ENCODE data around the gene PTTG1IP. TPM values are rescaled to one million over a fixed set of nuclear protein-coding genes. Genes with fewer than 3 reads are reported as not detected.

Gene PTTG1IP
- total RNA-seq, 1 experiment from 2014 or later, result 117 TPM

DNA sequence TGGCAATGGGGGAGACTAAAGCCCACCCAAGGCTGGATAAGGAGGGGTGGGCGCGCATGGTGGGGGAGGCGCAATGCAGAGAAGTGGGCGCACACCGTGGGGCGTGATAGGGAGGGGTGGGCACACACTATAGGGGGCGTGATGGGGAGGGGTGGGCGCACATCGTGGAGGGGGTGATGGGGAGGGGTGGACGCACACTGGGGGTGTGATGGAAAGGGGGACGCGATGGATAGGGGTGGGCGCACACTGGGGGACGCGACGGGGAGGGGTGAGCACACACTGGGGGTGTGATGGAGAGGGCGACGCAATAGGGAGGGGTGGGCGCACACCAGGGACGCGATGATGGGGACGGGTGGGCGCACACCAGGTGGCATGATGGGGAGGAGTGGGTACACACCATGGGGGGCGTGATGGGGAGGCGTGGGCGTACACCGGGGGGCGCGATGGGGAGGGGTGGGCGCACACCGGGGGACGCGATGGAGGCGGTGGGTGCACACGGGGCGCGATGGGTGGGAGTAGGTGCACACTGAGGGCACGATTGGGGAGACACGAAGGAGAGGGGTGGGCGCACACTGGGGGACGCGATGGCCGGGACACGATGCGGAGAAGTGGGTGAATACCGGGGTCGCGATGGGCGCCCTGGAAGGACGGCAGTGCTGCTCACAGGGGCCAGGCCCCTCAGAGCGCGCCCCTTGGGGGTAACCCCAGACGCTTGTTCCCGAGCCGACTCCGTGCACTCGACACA lies 56.6 kb downstream of the PTTG1IP start:
- H3K4me3 ChIP-seq (ENCODE audit: insufficient read depth, low read depth, low read length), result peak overlapping the region; percentile 79
- no peaks in the 10 kb centered on the region; the same call in 1 of the 2 replicates for H3K36me3 ChIP-seq (replicated peaks; ENCODE audit: control insufficient read depth, insufficient read depth, low read length)
- peaks cover 8% of the 10 kb centered on the region; the same call in 1 of the 2 replicates for H3K27me3 ChIP-seq (ENCODE audit: control insufficient read depth, insufficient read depth, low read length)
- no peak for DNase-seq

DNA sequence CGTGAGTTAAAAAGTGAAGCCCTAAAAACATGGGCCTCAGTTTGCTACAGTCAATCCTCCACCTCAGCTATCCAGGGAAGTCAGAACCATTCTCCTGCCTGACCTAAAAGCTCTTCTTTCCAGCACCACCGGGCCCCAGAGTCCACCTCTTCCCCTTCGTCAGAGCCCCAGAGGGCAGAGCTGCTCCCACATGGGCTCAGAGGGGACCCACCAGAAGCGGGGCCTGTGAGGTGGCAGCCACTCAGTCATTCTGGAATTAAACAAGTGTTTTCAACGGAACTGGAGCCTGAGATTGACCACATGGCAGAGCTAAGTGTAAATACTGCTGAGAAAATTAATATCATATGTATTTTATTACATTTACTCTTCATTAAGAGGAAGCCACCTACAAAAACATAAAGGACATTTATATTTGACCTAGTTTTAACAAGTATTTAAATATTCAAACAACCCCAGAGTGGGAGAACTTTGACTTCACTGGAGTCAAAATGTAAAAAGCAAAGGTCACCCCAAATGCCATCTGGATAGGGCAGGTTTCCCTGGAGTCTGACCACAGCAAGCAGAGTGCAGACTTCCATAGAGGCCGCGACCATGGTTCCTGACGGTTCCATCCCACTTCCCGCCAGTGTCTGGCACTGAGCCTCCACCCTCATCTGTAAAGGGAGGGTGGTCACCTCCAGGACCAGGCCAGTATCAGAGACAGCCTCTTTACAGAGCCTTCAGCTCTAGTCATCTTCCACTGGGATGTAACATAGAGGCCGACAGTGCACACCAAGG lies 57.5 kb downstream of the PTTG1IP start:
- Histone ChIP-seq H3K36me3 (replicated peaks; ENCODE audit: control insufficient read depth, insufficient read depth, low read length) (no peaks in the 10 kb centered on the region; the same call in 1 of the 2 replicates), H3K27me3 (ENCODE audit: control insufficient read depth, insufficient read depth, low read length) (peaks cover 8% of the 10 kb centered on the region; the same call in 1 of the 2 replicates), H3K4me3 (ENCODE audit: insufficient read depth, low read depth, low read length) (no peak overlapping the region)
- peak; percentile 50 for DNase-seq

DNA sequence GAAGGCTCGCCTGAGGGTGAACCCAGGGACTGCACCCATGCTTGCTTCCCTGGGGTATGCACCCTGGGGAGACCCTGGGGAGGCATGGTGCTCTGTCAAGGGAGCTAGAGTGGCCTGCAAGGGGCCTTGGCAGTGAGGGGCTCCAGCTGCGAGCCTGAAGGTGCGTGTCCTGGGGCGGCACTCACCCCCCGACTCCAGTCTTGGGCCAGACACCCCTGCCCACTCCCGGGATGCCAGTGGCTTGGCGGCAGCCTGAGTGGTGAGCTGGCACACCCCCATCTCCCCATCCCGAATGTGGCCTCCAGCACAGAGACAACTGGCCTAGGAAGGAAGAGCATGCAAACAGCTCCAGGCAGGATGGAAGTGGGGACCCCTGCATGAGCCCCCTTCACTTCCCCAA lies 58.3 kb downstream of the PTTG1IP start:
- Histone ChIP-seq H3K4me3 (ENCODE audit: insufficient read depth, low read depth, low read length) (no peak overlapping the region), H3K27me3 (ENCODE audit: control insufficient read depth, insufficient read depth, low read length) (peaks cover 8% of the 10 kb centered on the region; the same call in 1 of the 2 replicates), H3K36me3 (replicated peaks; ENCODE audit: control insufficient read depth, insufficient read depth, low read length) (no peaks in the 10 kb centered on the region; the same call in 1 of the 2 replicates)
- no peak for DNase-seq

DNA sequence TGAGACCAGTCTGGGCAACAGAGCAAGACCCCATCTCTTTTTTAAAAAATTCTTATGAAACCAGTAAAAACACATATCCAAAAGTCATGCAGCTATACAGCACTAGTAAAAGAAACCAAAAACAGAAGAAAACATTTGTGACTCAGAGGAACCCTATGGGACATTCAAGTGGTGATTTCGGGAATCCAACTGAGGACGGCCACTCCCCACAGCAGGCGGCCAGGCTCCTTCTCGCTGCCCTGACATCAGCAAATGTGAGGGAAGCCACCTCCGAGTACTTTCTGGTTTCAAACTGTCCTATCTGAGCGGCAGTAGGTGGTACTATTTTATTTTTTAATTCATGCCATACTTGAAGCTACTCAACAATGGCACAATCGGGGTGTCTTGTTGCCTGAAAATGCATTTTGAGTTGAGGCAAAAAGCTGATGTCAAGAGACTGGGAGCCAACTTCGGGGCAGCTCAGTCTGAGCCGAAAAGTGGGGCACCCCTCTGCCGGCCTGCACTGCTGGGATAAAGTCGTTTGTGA lies 58.9 kb downstream of the PTTG1IP start:
- H3K4me3 ChIP-seq (ENCODE audit: insufficient read depth, low read depth, low read length), result no peak overlapping the region
- no peaks in the 10 kb centered on the region; the same call in none of the 2 replicates for H3K36me3 ChIP-seq (replicated peaks; ENCODE audit: control insufficient read depth, insufficient read depth, low read length)
- H3K27me3 ChIP-seq (ENCODE audit: control insufficient read depth, insufficient read depth, low read length), result peaks cover 8% of the 10 kb centered on the region; the same call in 1 of the 2 replicates
- DNase-seq, result no peak

DNA sequence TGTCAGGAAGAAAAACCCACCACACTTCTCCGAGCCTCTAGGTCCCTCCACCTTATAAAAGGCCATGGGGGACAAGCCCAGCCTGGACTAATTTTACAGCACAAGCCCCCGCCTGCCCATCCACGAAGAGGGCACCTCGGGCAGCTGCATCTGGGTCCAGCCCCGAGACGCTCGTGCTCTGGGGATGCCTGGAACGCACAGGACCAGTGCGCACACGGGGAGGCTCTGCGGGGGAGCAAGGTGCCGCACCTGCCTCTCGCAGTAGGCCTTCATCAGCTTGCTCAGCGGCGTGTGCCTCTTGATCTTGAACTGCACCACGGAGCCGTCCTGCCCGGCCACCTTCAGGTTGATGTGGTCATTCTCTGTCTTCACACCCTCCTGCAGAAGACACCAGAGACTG lies 59.8 kb downstream of the PTTG1IP start:
- peaks cover 5% of the 10 kb centered on the region; the same call in 1 of the 2 replicates for H3K27me3 ChIP-seq (ENCODE audit: control insufficient read depth, insufficient read depth, low read length)
- no peaks in the 10 kb centered on the region; the same call in none of the 2 replicates for H3K36me3 ChIP-seq (replicated peaks; ENCODE audit: control insufficient read depth, insufficient read depth, low read length)
- H3K4me3 ChIP-seq (ENCODE audit: insufficient read depth, low read depth, low read length), result no peak overlapping the region
- DNase-seq, result no peak

DNA sequence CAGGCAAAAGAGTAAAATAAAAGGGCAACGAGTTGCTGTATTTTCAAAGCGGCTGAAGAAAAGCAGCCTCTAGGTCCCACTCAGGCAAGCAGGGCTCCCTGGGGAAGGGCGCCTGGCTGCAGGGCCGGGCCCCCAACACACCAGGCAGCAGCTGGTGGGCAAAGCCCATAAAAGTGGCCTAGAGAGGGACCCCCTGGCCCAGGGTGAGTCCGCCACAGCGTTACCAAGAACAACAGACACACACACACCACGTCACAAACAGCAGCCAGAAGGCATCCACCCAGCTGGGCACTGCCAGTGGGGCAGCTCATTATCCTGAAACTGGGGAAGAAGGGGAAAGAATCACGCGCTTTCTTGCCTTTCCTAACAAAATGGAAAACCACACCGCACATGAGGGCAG lies 60.3 kb downstream of the PTTG1IP start:
- peaks cover 3% of the 10 kb centered on the region for H3K36me3 ChIP-seq (replicated peaks; ENCODE audit: control insufficient read depth, insufficient read depth, low read length)
- no peak overlapping the region for H3K4me3 ChIP-seq (ENCODE audit: insufficient read depth, low read depth, low read length)
- no peak for DNase-seq
- no peaks in the 10 kb centered on the region for H3K27me3 ChIP-seq (ENCODE audit: control insufficient read depth, insufficient read depth, low read length)

DNA sequence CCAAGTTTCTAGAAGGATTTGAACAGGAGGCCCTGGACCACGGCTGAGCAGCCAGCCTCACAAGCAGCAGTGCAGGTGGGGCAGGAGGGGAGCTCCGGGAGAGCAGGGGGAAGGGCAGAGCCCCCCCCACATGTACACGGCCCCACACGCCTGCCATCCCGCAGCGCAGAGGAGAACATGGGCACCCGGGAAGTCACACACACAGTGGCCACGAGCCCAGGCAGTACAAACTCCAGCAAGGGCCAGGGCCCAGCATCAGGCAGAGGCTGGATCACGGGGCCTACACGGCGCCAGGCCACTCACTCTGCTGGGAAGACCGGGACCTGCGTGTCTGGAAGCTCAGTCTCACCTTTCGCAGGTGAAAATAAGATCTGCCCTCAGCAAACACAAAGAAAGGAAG lies 60.9 kb downstream of the PTTG1IP start:
- Histone ChIP-seq H3K27me3 (ENCODE audit: control insufficient read depth, insufficient read depth, low read length) (no peaks in the 10 kb centered on the region), H3K4me3 (ENCODE audit: insufficient read depth, low read depth, low read length) (no peak overlapping the region), H3K36me3 (replicated peaks; ENCODE audit: control insufficient read depth, insufficient read depth, low read length) (peaks cover 3% of the 10 kb centered on the region)
- no peak for DNase-seq

DNA sequence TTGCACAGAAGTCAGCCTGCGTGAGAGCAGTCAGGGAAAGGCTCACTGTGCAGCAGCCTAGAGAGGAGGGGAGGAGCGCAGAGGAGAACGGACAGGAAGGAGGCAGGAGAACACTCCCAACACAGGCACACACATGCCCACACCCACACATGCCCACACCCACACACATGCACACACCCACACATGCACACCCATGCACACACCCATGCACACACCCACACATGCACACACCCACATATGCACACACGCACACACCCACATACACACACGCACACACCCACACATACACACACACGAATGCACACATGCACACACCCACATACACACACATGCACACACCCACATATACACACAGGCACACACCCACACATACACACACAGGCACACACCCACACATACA lies 62.7 kb downstream of the PTTG1IP start:
- no peak for DNase-seq
- H3K27me3 ChIP-seq (ENCODE audit: control insufficient read depth, insufficient read depth, low read length), result no peaks in the 10 kb centered on the region
- H3K4me3 ChIP-seq (ENCODE audit: insufficient read depth, low read depth, low read length), result no peak overlapping the region
- peaks cover 7% of the 10 kb centered on the region for H3K36me3 ChIP-seq (replicated peaks; ENCODE audit: control insufficient read depth, insufficient read depth, low read length)

DNA sequence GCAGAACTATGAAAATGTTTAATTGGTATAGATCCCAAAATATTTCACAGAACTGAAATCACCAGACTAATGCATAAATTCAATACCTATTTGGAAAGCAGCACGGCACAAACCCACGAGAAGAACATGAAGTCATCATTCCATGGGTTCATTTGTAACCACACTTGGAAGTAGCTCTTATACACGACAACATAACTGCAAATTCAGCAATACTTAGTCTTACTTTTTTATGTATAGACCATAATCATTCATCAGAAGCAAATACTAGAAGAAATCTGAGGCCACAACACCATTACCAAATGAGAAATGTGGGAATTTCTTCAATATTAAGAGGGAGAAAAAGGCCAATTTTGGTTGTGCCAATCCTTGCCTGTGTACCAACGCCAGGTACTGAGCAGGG lies 67.6 kb downstream of the PTTG1IP start:
- no peaks in the 10 kb centered on the region for H3K27me3 ChIP-seq (ENCODE audit: control insufficient read depth, insufficient read depth, low read length)
- no peak for DNase-seq
- no peak overlapping the region for H3K4me3 ChIP-seq (ENCODE audit: insufficient read depth, low read depth, low read length)
- H3K36me3 ChIP-seq (replicated peaks; ENCODE audit: control insufficient read depth, insufficient read depth, low read length), result peaks cover 7% of the 10 kb centered on the region

DNA sequence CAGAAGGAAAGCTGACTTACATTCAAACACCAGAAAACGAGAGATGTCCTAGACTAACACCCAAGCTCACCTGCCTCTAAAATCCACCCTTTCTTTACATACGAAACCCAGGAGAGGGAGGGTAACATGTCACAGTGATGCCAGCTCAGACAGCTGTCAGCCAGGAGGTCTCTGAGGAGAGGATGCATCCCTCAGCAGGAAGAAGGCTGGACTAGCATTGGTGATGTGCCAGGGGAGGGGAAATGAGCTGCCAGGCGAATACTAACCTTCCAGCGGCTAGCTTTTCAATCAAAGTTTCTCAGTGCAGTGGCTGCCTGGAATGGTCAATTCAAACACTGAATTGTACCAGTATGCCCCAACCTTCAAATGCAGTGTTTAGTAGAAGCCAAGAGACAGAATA lies 68.3 kb downstream of the PTTG1IP start:
- no peak overlapping the region for H3K4me3 ChIP-seq (ENCODE audit: insufficient read depth, low read depth, low read length)
- H3K36me3 ChIP-seq (replicated peaks; ENCODE audit: control insufficient read depth, insufficient read depth, low read length), result peaks cover 9% of the 10 kb centered on the region
- no peaks in the 10 kb centered on the region for H3K27me3 ChIP-seq (ENCODE audit: control insufficient read depth, insufficient read depth, low read length)
- DNase-seq, result no peak

DNA sequence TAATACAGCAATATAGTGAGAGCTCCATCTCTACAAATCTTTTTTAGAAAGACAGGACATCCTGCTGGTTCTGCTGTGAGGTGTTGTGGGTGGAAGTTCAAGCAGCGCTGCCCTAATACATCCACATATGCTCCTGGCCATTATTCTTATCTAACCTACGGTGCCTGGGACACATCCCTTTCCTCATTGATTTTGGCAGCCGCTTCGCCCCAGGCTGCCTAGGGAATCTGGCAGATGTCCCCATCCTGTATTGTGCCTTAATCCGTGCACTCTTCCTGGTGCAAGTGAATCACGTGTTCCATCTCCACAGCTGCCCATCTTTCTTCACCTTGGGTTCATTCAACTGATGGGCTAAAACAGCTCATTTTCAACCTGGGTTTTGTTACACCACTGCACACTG lies 68.7 kb downstream of the PTTG1IP start:
- no peak overlapping the region for H3K4me3 ChIP-seq (ENCODE audit: insufficient read depth, low read depth, low read length)
- H3K27me3 ChIP-seq (ENCODE audit: control insufficient read depth, insufficient read depth, low read length), result no peaks in the 10 kb centered on the region
- DNase-seq, result no peak
- H3K36me3 ChIP-seq (replicated peaks; ENCODE audit: control insufficient read depth, insufficient read depth, low read length), result peaks cover 9% of the 10 kb centered on the region

DNA sequence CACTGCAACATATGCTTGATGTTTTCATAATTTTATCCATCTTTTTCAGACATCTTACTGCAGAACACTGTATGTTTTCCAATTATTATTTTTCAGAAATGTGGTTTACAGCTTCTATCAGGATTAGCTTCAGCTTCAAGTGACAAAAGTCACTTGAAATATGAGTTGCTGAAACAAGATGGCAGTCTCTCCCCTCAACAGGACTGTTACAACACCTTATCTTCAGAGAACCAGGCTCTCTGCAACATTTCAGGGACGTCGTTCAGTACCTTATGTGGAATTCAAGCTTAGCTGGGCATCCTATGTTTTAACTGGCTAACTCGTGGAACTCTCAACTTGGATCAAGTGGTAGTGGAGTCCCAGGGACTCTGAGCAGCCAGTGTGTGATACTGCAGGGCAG lies 69.8 kb downstream of the PTTG1IP start:
- Histone ChIP-seq H3K27me3 (ENCODE audit: control insufficient read depth, insufficient read depth, low read length) (no peaks in the 10 kb centered on the region), H3K36me3 (replicated peaks; ENCODE audit: control insufficient read depth, insufficient read depth, low read length) (peaks cover 10% of the 10 kb centered on the region), H3K4me3 (ENCODE audit: insufficient read depth, low read depth, low read length) (no peak overlapping the region)
- no peak for DNase-seq

DNA sequence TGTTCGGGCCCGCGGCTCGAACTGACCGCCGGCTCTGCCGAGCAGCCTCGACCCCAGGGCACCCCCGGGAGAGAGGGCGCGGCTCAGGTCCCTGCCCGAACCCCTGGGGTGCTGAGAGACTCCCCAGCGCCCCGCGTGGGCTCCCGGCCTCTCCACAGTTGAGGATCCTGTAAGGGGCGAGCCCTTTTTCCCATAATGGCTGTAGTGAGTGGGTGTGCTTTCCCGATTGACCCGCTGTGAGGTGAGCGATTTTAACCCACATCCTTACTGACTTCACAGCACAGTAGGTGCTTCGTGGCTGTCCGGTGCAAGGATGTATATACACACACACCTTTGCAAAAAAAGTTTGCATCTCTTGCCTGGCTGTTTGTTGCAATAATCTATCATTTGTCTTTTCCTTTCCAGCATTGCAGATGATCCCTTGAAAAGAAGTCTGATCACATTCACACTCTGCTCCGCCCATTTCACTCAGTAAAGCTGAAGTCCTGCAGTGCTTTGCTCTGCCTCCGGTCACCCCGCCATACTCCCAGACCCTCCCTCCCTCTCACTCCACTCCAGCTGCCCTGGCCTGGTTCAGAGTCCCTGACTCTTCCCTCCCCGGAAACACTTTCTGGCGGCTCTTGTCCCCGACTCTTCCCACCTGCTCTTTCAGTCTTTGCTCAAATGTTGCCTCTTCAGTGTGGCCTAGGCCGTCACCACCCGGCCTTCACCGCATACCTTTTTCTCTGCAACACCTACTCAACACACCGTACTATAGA lies 70.9 kb downstream of the PTTG1IP start:
- Histone ChIP-seq H3K27me3 (ENCODE audit: control insufficient read depth, insufficient read depth, low read length) (no peaks in the 10 kb centered on the region), H3K36me3 (replicated peaks; ENCODE audit: control insufficient read depth, insufficient read depth, low read length) (peaks cover 7% of the 10 kb centered on the region), H3K4me3 (ENCODE audit: insufficient read depth, low read depth, low read length) (peak overlapping the region; percentile 81)
- peak; percentile 79 for DNase-seq
